ENCODE results near the gene FAM168A.
A peak's percentile ranks its signal among the peaks of the same experiment; 100 is the strongest.

FAM168A gene

GRCh38 chr11:73366265-73366610, 231.7 kb downstream of the FAM168A start:
- no peak for DNase-seq (ENCODE audit: low read depth)

GRCh38 chr11:73365352-73366264, 232.3 kb downstream of the FAM168A start:
- DNase-seq (ENCODE audit: low read depth) = no peak

GRCh38 chr11:73363147-73363546, 234.8 kb downstream of the FAM168A start:
- no peak for DNase-seq (ENCODE audit: low read depth)

- no peak for DNase-seq (ENCODE audit: low read depth)
Measured at GRCh38 chr11:73361953-73362776, 235.7 kb downstream of the FAM168A start.

GRCh38 chr11:73360743-73361369, 237.1 kb downstream of the FAM168A start:
- DNase-seq (ENCODE audit: low read depth) = no peak

GRCh38 chr11:73359930-73360742, 237.8 kb downstream of the FAM168A start:
- peak; percentile 22 for DNase-seq (ENCODE audit: low read depth)

- DNase-seq (ENCODE audit: low read depth) = no peak
Measured at GRCh38 chr11:73359341-73359740, 238.6 kb downstream of the FAM168A start.

GRCh38 chr11:73358071-73358470, 239.8 kb downstream of the FAM168A start:
- DNase-seq (ENCODE audit: low read depth) = no peak

- no peak for DNase-seq (ENCODE audit: low read depth)
Measured at GRCh38 chr11:73356979-73357860, 240.7 kb downstream of the FAM168A start.

- no peak for DNase-seq (ENCODE audit: low read depth)
Measured at GRCh38 chr11:73355109-73355508, 242.8 kb downstream of the FAM168A start.

- DNase-seq (ENCODE audit: low read depth) = no peak
Measured at GRCh38 chr11:73353422-73353821, 244.5 kb downstream of the FAM168A start.

GRCh38 chr11:73350908-73351636, 246.8 kb downstream of the FAM168A start:
- peak; percentile 41 for DNase-seq (ENCODE audit: low read depth)

Measured in activated T-cell treated with anti-CD3 and anti-CD28 coated beads for 1 hour (primary cell).